Chondrocyte (in vitro differentiated cells): ENCODE results near the gene WFDC5. TPM values are rescaled to one million over a fixed set of nuclear protein-coding genes. Genes with fewer than 3 reads are reported as not detected.
"Not testable (repeated sequence)": the region's sequence is repeated elsewhere in the genome, so short reads cannot be mapped to it uniquely, and the experiment has no call there.

Experiments
- DNase-seq: peaks from one replicate; pipeline ENCODE4 v3.0.0; 2021; ENCODE audit warnings: mixed read lengths, low spot score
- H3K27ac Mint-ChIP-seq: one replicate; pipeline ENCODE4 v1.8.0; 2021; ENCODE audit warnings: mild to moderate bottlenecking, moderate library complexity, mixed read lengths; ENCODE audit not compliant: unreplicated experiment
- H3K27me3 Mint-ChIP-seq: 2 replicates; pipeline ENCODE4 v1.8.0; 2021; ENCODE audit warnings: low read depth, mixed read lengths
- H3K36me3 Mint-ChIP-seq: 2 replicates; pipeline ENCODE4 v1.8.0; 2021; ENCODE audit warnings: low read depth, mixed read lengths
- H3K4me1 Mint-ChIP-seq: 2 replicates; pipeline ENCODE4 v1.8.0; 2021; ENCODE audit warnings: low read depth, mild to moderate bottlenecking, mixed read lengths
- H3K4me3 Mint-ChIP-seq: one replicate; pipeline ENCODE4 v1.8.0; 2021; ENCODE audit warnings: mild to moderate bottlenecking, moderate library complexity, mixed read lengths; ENCODE audit not compliant: unreplicated experiment
- H3K9me3 Mint-ChIP-seq: 2 replicates; pipeline ENCODE4 v1.8.0; 2021; ENCODE audit warnings: low read depth, mixed read lengths
- CTCF ChIP-seq: fragments of 200-600 bp; sonication (generic); IDR thresholded peaks from 2 replicates; pipeline ENCODE4 v1.5.0; 2021; ENCODE audit warnings: antibody characterized with exemption, mild to moderate bottlenecking, moderate library complexity
- total RNA-seq: library from RNA; stranded (reverse); gene quantifications from 3 replicates; pipeline ENCODE4 v1.2.1, GENCODE V29; 2021

WFDC5 gene
- total RNA-seq, 1 donor from 2014 or later = not detected

- Mint-ChIP-seq H3K4me1 (peaks cover 7% of the 10 kb centered on the region), H3K9me3 (no peaks in the 10 kb centered on the region), H3K27ac (no peak overlapping the region), H3K4me3 (no peak overlapping the region), H3K36me3 (peaks cover 10% of the 10 kb centered on the region), H3K27me3 (no peaks in the 10 kb centered on the region)
- no peak for TF ChIP-seq CTCF
- DNase-seq = no peak
Measured at GRCh38 chr20:45067087-45067486, 47.9 kb downstream of the WFDC5 start.

GRCh38 chr20:45066372-45066771 is 48.6 kb downstream of the WFDC5 start:
- peaks cover 10% of the 10 kb centered on the region for H3K36me3 Mint-ChIP-seq

GRCh38 chr20:45064812-45065211 is 50.2 kb downstream of the WFDC5 start:
- Mint-ChIP-seq H3K27me3 (no peaks in the 10 kb centered on the region), H3K27ac (no peak overlapping the region), H3K4me1 (peaks cover 15% of the 10 kb centered on the region), H3K9me3 (no peaks in the 10 kb centered on the region), H3K36me3 (peaks cover 7% of the 10 kb centered on the region), H3K4me3 (no peak overlapping the region)
- TF ChIP-seq CTCF = no peak
- no peak for DNase-seq

More at GRCh38 chr20:45066372-45066771, 48.6 kb downstream of the WFDC5 start:
- H3K27me3 Mint-ChIP-seq = no peaks in the 10 kb centered on the region
- TF ChIP-seq CTCF = no peak
- no peak overlapping the region for H3K27ac Mint-ChIP-seq
- peaks cover 13% of the 10 kb centered on the region for H3K4me1 Mint-ChIP-seq
- no peak overlapping the region for H3K4me3 Mint-ChIP-seq
- H3K9me3 Mint-ChIP-seq = no peaks in the 10 kb centered on the region
- no peak for DNase-seq

- not testable (repeated sequence) for H3K27me3 Mint-ChIP-seq, H3K4me3 Mint-ChIP-seq, H3K27ac Mint-ChIP-seq, DNase-seq, H3K36me3 Mint-ChIP-seq, H3K9me3 Mint-ChIP-seq
- peaks cover 20% of the 10 kb centered on the region for H3K4me1 Mint-ChIP-seq
Measured at GRCh38 chr20:45063107-45063506, 51.9 kb downstream of the WFDC5 start.

GRCh38 chr20:45061244-45061643 is 53.7 kb downstream of the WFDC5 start:
- H3K27me3 Mint-ChIP-seq = no peaks in the 10 kb centered on the region
- H3K9me3 Mint-ChIP-seq = no peaks in the 10 kb centered on the region
- no peak for DNase-seq

More at GRCh38 chr20:45061244-45061643, 53.7 kb downstream of the WFDC5 start:
- Mint-ChIP-seq H3K27ac (peak overlapping the region; percentile 54), H3K4me3 (no peak overlapping the region), H3K4me1 (peaks cover 18% of the 10 kb centered on the region), H3K36me3 (peaks cover 3% of the 10 kb centered on the region)
- no peak for TF ChIP-seq CTCF
